GM21717 (cell line): ENCODE data around the gene DNAJC18.

Experiments used
- ATAC-seq: cut with Tn5 transposase; IDR thresholded peaks from one replicate; pipeline ENCODE4 v1.9.1; 2021; ENCODE audit warnings: mild to moderate bottlenecking, moderate library complexity; ENCODE audit not compliant: unreplicated experiment

DNAJC18 gene

GRCh38 chr5:139406963-139407362 lies 32.4 kb downstream of the DNAJC18 start:
- ATAC-seq = no peak

- ATAC-seq = no peak
These were observed 34.9 kb downstream of the DNAJC18 start for GRCh38 chr5:139404484-139404840.

- peak; percentile 75 for ATAC-seq
These were observed 35.4 kb downstream of the DNAJC18 start, which contains the start of gene SPATA24 for GRCh38 chr5:139403787-139404483. Gene SPATA24 (minus strand): TSS chr5:139404089. CDS start chr5:139404060, 29 bp downstream.

- ATAC-seq = peak; percentile 2
These were observed 35.9 kb downstream of the DNAJC18 start for GRCh38 chr5:139403418-139403786.

- no peak for ATAC-seq
These were observed 36.7 kb downstream of the DNAJC18 start for GRCh38 chr5:139402561-139403158.

GRCh38 chr5:139401546-139401945 lies 37.8 kb downstream of the DNAJC18 start:
- no peak for ATAC-seq

- peak; percentile 34 for ATAC-seq
These were observed 39.7 kb downstream of the DNAJC18 start for GRCh38 chr5:139399501-139400121.

GRCh38 chr5:139397921-139398320 lies 41.4 kb downstream of the DNAJC18 start:
- ATAC-seq = no peak

GRCh38 chr5:139396691-139397090 lies 42.6 kb downstream of the DNAJC18 start:
- no peak for ATAC-seq

GRCh38 chr5:139395844-139396640 lies 43.3 kb downstream of the DNAJC18 start:
- ATAC-seq = no peak

GRCh38 chr5:139394654-139395566 lies 44.4 kb downstream of the DNAJC18 start, which contains the start of gene PROB1:
Gene PROB1 (minus strand): TSS chr5:139395104. CDS start chr5:139395081, 23 bp downstream.
- no peak for ATAC-seq

GRCh38 chr5:139394123-139394653 lies 45.1 kb downstream of the DNAJC18 start:
- ATAC-seq = no peak

- ATAC-seq = no peak
These were observed 45.7 kb downstream of the DNAJC18 start for GRCh38 chr5:139393497-139394122.

- peak; percentile 46 for ATAC-seq
These were observed 46.4 kb downstream of the DNAJC18 start for GRCh38 chr5:139392678-139393496.

- no peak for ATAC-seq
These were observed 47.0 kb downstream of the DNAJC18 start for GRCh38 chr5:139392324-139392677.

GRCh38 chr5:139391570-139392323 lies 47.6 kb downstream of the DNAJC18 start:
- ATAC-seq = peak; percentile 0

- ATAC-seq = no peak
These were observed 48.4 kb downstream of the DNAJC18 start for GRCh38 chr5:139390639-139391569.
